ACC112 (cell line): ENCODE data around the gene PHYKPL.

Source experiments
- H2AFZ ChIP-seq: fragments of 200-600 bp; sonication (generic); one replicate; pipeline ENCODE4 v1.6.0; 2017; ENCODE audit warnings: antibody characterized with exemption, low read length; ENCODE audit not compliant: unreplicated experiment
- H3K27ac ChIP-seq: fragments of 200-600 bp; sonication (generic); 2 replicates; pipeline ENCODE4 v1.5.1; 2014; ENCODE audit warnings: low read depth, mild to moderate bottlenecking, antibody characterized with exemption, low read length, moderate library complexity
- H3K27me3 ChIP-seq: fragments of 200-600 bp; sonication (generic); 2 replicates; pipeline ENCODE4 v1.6.1; 2014; ENCODE audit warnings: mild to moderate bottlenecking, antibody characterized with exemption, low read length, moderate library complexity, mixed read lengths; ENCODE audit not compliant: insufficient read depth
- H3K36me3 ChIP-seq: fragments of 200-600 bp; sonication (generic); 2 replicates; pipeline ENCODE4 v1.6.1; 2016; ENCODE audit warnings: mild to moderate bottlenecking, antibody characterized with exemption, low read length, moderate library complexity, mixed read lengths; ENCODE audit not compliant: insufficient read depth
- H3K4me1 ChIP-seq: fragments of 200-600 bp; sonication (generic); one replicate; pipeline ENCODE4 v1.6.1; 2016; ENCODE audit warnings: low read length, mixed read lengths; ENCODE audit not compliant: insufficient read depth, unreplicated experiment, control insufficient read depth
- H3K4me3 ChIP-seq: fragments of 200-600 bp; sonication (generic); 2 replicates; pipeline ENCODE4 v1.5.1; 2014; ENCODE audit warnings: mild to moderate bottlenecking, low read depth, low read length
- H3K79me2 ChIP-seq: fragments of 200-600 bp; sonication (generic); one replicate; pipeline ENCODE4 v1.6.0; 2016; ENCODE audit warnings: low read length; ENCODE audit not compliant: control insufficient read depth, unreplicated experiment, insufficient read depth

The PHYKPL gene

GRCh38 chr5:178232124-178232919 is at the start of gene PHYKPL:
TSS of gene PHYKPL (minus strand) at chr5:178232802. CDS start at chr5:178232550, 252 bp downstream.
- Histone ChIP-seq H3K79me2 (peaks cover 36% of the 10 kb centered on the region), H3K4me3 (peak within 1 kb of the TSS; percentile 97), H3K27me3 (no peaks in the 10 kb centered on the region), H2AFZ (peak within 1 kb of the TSS; percentile 91), H3K36me3 (peaks cover 13% of the 10 kb centered on the region), H3K27ac (peak within 1 kb of the TSS; percentile 73), H3K4me1 (peaks cover 35% of the 10 kb centered on the region)

GRCh38 chr5:178282391-178282790 is 49.8 kb upstream of the PHYKPL start:
- no peaks in the 10 kb centered on the region for H3K36me3 ChIP-seq
- H3K27ac ChIP-seq, result no peak overlapping the region
- no peak overlapping the region for H2AFZ ChIP-seq
- no peak overlapping the region for H3K4me3 ChIP-seq
- no peaks in the 10 kb centered on the region for H3K79me2 ChIP-seq
- no peaks in the 10 kb centered on the region for H3K4me1 ChIP-seq
- peaks cover 45% of the 10 kb centered on the region for H3K27me3 ChIP-seq

DNA sequence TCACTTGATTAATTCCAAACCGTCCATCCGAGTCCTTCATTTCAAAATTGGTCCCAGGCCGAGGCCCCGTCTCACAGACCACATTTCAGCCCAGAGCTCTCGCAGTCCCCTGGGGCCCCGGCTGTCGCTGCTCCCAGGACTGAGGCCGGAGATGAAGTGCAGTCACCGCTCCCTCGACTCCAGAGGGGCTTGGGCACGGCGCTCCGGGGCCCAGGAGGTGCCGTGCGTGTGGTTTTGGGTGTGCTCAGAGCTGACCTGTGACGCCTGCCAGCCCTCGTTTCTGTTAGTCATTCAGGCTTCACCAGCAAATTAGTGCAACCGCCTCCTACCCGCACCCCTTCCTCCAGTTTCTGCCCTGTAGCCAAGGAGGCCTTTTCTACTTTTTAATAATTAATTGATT is 48.7 kb upstream of the PHYKPL start:
- Histone ChIP-seq H3K27ac (no peak overlapping the region), H3K4me1 (no peaks in the 10 kb centered on the region), H3K27me3 (peaks cover 47% of the 10 kb centered on the region), H3K4me3 (no peak overlapping the region), H3K79me2 (no peaks in the 10 kb centered on the region), H2AFZ (no peak overlapping the region), H3K36me3 (no peaks in the 10 kb centered on the region)

GRCh38 chr5:178280631-178281030 is 48.0 kb upstream of the PHYKPL start:
- Histone ChIP-seq H3K79me2 (no peaks in the 10 kb centered on the region), H3K4me3 (no peak overlapping the region), H2AFZ (no peak overlapping the region), H3K4me1 (no peaks in the 10 kb centered on the region), H3K36me3 (no peaks in the 10 kb centered on the region), H3K27me3 (peaks cover 48% of the 10 kb centered on the region), H3K27ac (no peak overlapping the region)

- Histone ChIP-seq H3K79me2 (no peaks in the 10 kb centered on the region), H3K36me3 (no peaks in the 10 kb centered on the region), H3K27ac (no peak overlapping the region), H2AFZ (no peak overlapping the region), H3K4me1 (no peaks in the 10 kb centered on the region), H3K4me3 (peak overlapping the region; percentile 42; the same call in 1 of the 2 replicates), H3K27me3 (peaks cover 48% of the 10 kb centered on the region)
These were observed 47.3 kb upstream of the PHYKPL start for GRCh38 chr5:178279723-178280438.

DNA sequence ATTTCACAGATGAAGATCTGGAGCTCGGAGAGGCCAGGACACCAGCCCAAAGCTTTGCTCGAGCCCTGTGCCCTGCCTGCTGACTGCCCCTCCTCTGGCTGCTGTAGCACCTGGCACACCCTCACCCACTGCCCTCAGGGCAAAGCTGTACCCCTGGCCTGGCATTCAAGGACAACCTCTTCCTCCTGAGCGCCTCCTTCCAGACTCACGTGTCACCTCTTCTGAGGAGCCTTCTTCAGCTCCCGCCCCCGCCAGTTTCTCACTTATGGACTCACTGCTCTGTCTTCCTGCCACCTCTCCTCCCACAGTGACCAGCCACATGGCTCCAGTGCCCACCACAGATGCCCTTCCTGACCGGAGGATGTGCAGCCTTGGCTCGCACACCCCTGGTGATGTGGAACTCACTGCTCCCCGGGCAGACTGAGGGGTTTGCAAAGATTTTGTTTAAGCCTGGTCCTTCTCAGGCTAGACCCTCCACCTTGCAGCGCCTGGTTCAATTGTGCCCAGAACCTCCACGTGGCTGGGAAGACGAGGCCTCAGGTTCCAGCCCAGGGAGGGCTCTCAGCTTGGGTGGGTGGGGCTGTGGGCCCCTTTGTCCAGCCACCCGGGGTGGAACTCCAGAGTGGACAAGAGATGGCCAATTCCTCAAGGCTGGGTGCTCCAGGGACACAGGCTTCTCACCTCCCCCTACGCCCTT is 46.6 kb upstream of the PHYKPL start:
- Histone ChIP-seq H2AFZ (no peak overlapping the region), H3K79me2 (no peaks in the 10 kb centered on the region), H3K27ac (no peak overlapping the region), H3K27me3 (peaks cover 47% of the 10 kb centered on the region), H3K36me3 (no peaks in the 10 kb centered on the region), H3K4me3 (no peak overlapping the region), H3K4me1 (no peaks in the 10 kb centered on the region)

GRCh38 chr5:178278358-178279023 is 45.9 kb upstream of the PHYKPL start:
- no peak overlapping the region for H3K27ac ChIP-seq
- H3K4me3 ChIP-seq, result no peak overlapping the region
- peaks cover 47% of the 10 kb centered on the region for H3K27me3 ChIP-seq
- no peaks in the 10 kb centered on the region for H3K4me1 ChIP-seq
- no peaks in the 10 kb centered on the region for H3K36me3 ChIP-seq
- H2AFZ ChIP-seq, result no peak overlapping the region
- H3K79me2 ChIP-seq, result no peaks in the 10 kb centered on the region

DNA sequence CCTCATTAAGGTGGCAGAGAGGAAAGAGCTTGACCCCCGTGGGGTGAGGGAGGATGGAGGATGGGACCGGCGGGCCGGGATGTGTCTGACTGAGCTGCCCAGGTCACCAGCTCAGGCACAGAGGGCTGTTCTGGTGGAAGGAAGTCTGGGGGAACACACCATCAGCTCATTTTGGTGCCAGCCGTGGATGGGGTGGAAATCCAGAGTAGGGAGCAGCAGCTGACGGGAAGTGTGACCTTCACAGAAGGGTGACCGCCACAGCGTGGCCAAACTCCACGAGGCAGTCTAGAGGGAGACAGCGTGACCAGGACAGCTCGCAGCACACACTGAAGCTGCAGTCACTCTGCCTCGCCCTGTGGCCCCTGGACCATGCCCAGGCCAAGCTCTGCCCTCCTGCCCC is 45.3 kb upstream of the PHYKPL start:
- no peaks in the 10 kb centered on the region for H3K79me2 ChIP-seq
- peaks cover 47% of the 10 kb centered on the region for H3K27me3 ChIP-seq
- H2AFZ ChIP-seq, result no peak overlapping the region
- H3K36me3 ChIP-seq, result no peaks in the 10 kb centered on the region
- H3K27ac ChIP-seq, result no peak overlapping the region
- H3K4me1 ChIP-seq, result no peaks in the 10 kb centered on the region
- H3K4me3 ChIP-seq, result no peak overlapping the region

DNA sequence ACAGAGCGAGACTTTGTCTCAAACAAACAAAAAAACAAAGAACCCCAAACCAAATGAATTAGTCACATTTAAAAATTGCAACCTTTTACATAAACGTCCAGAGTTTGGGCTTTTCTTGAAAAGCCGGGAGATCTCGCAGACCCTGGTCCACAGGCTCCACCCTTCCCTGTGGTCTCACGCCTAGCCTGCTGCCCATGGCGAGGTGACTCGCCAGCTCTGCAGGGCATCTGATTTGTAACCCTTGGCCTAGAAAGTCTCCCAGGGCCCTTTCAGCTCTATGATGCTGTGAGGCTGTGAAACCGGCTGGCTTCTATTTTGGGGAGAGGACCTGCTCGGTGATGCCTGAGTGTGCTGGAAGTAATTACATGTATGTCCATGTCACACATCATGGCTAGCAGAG is 44.7 kb upstream of the PHYKPL start:
- Histone ChIP-seq H3K79me2 (no peaks in the 10 kb centered on the region), H3K36me3 (no peaks in the 10 kb centered on the region), H3K27me3 (peaks cover 47% of the 10 kb centered on the region), H3K4me1 (no peaks in the 10 kb centered on the region), H2AFZ (no peak overlapping the region), H3K4me3 (no peak overlapping the region), H3K27ac (no peak overlapping the region)

DNA sequence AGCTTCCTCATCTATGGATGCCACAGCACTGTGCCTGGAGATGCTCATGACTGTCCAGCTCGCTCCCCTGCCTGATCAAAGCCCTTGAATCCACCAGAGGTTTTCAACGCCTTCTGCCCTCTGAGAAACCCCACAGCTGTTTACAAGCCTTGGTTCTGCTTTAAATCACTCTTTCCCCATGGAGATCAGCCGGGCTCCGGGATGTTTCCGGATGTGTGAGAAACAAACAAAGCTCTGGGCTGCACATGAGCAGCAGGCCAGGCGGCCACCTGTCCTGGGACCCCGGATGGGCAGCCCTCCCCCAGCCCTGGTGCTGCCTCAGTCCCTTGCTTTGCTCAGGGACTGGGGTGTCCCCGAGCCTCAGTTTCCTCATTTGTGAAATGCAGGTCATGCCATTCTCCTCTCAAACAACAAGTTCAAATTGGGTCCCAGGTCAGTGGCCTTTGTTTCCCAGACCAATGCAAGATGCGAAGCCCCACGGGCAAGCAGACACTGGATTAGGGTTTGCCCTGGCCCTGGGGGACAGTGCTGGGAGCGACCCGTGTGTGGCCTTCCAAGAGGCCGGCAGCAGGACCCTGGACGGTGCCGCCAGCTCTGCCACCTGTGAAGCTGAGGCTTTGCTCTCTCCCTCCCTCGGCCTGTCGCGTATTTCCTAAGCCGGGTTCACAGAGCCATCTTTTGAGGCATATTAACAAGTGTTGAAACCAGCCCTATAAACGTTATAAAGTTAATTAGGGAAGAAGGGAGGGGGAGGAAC is 42.4 kb upstream of the PHYKPL start:
- no peak overlapping the region for H2AFZ ChIP-seq
- H3K27ac ChIP-seq, result no peak overlapping the region
- no peak overlapping the region for H3K4me3 ChIP-seq
- H3K79me2 ChIP-seq, result no peaks in the 10 kb centered on the region
- no peaks in the 10 kb centered on the region for H3K4me1 ChIP-seq
- no peaks in the 10 kb centered on the region for H3K36me3 ChIP-seq
- peaks cover 48% of the 10 kb centered on the region for H3K27me3 ChIP-seq
